Ascending aorta (tissue), 2 donors: Measurements from ENCODE around the gene CMTM1. TPM values are rescaled to one million over a fixed set of nuclear protein-coding genes. Genes with fewer than 3 reads are reported as not detected.
"Not testable (repeated sequence)": the region's sequence is repeated elsewhere in the genome, so short reads cannot be mapped to it uniquely, and the experiment has no call there.

ENCODE experiments used
- DNase-seq, 2 donors: peaks; one replicate each; pipeline ENCODE4 v3.0.0-alpha.2; 2019; ENCODE audit warnings: low spot score in 2 of 2
- H3K27ac ChIP-seq, 2 donors: fragments of 200-600 bp; sonication (generic); one replicate each; pipeline ENCODE4 v1.5.1; 2016 to 2017; ENCODE audit warnings: mild to moderate bottlenecking in 1 of 2
- H3K27me3 ChIP-seq: fragments of 200-600 bp; sonication (generic); one replicate; pipeline ENCODE4 v1.5.1; 2017
- H3K36me3 ChIP-seq, 2 donors: fragments of 200-600 bp; sonication (generic); one replicate each; pipeline ENCODE4 v1.5.1; 2016
- H3K4me1 ChIP-seq, 2 donors: fragments of 200-600 bp; sonication (generic); one replicate each; pipeline ENCODE4 v1.5.1; 2016 to 2017; ENCODE audit warnings: mild to moderate bottlenecking in 1 of 2
- H3K4me3 ChIP-seq, 2 donors: fragments of 200-600 bp; sonication (generic); one replicate each; pipeline ENCODE4 v1.5.1; 2016 to 2017; ENCODE audit warnings: mild to moderate bottlenecking in 1 of 2
- H3K9me3 ChIP-seq, 2 donors: fragments of 200-600 bp; sonication (generic); one replicate each; pipeline ENCODE4 v1.5.1; 2016
- intact Hi-C: fragments of 100-400 bp; cut with DNase I; formaldehyde crosslinking; loops from one replicate; pipeline ENCODE4 v1.15.1; 2023
- total RNA-seq: library from RNA; depleted of rRNA; stranded (reverse); fragments of >200 nt; gene quantifications from one replicate; pipeline ENCODE4 v1.1.0, GENCODE V29; 2016
- TF ChIP-seq, protein P1 (sequence below), 3 experiments: fragments of 200-600 bp in 2 of 3; fragments of 450-650 bp in 1 of 3; sonication (generic) in 2 of 3; IDR thresholded peaks; one replicate each; pipeline ENCODE4 v1.5.1; 2016 to 2019; ENCODE audit warnings: antibody characterized with exemption in 3 of 3, mild to moderate bottlenecking in 1 of 3, moderate library complexity in 1 of 3

Gene CMTM1
- total RNA-seq, 1 donor from 2014 or later, result not detected

DNA sequence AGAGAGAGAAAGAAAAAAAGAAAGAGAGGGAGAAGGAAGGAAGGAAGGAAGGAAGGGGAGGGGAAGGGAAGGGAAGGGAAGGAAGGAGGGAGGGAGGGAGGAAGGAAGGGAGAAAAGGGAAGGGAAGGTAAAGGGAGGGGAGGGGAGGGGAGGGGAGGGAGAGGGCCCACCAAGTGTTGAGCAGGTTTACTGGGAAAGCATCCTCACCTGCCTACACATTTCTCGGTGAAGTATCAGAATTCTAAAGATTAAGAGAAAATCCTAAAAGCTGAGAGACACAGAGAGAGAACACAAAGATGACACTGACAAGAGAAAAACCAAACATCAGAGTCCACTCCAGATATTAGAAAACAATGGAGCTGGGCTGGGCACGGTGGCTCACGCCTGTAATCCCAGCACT, 26.0 kb downstream of the CMTM1 start:
- H3K36me3 ChIP-seq, result no peaks in the 10 kb centered on the region
- no peaks in the 10 kb centered on the region for H3K27me3 ChIP-seq
- no peak overlapping the region for H3K27ac ChIP-seq
- no peaks in the 10 kb centered on the region for H3K4me1 ChIP-seq
- no peaks in the 10 kb centered on the region for H3K9me3 ChIP-seq
- no peak for DNase-seq
- intact Hi-C loops, result no loop called here
- H3K4me3 ChIP-seq, result no peak overlapping the region
- TF ChIP-seq, protein P1, sequence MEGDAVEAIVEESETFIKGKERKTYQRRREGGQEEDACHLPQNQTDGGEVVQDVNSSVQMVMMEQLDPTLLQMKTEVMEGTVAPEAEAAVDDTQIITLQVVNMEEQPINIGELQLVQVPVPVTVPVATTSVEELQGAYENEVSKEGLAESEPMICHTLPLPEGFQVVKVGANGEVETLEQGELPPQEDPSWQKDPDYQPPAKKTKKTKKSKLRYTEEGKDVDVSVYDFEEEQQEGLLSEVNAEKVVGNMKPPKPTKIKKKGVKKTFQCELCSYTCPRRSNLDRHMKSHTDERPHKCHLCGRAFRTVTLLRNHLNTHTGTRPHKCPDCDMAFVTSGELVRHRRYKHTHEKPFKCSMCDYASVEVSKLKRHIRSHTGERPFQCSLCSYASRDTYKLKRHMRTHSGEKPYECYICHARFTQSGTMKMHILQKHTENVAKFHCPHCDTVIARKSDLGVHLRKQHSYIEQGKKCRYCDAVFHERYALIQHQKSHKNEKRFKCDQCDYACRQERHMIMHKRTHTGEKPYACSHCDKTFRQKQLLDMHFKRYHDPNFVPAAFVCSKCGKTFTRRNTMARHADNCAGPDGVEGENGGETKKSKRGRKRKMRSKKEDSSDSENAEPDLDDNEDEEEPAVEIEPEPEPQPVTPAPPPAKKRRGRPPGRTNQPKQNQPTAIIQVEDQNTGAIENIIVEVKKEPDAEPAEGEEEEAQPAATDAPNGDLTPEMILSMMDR (IDR thresholded peaks at IDR 0.05), result no peak

DNA sequence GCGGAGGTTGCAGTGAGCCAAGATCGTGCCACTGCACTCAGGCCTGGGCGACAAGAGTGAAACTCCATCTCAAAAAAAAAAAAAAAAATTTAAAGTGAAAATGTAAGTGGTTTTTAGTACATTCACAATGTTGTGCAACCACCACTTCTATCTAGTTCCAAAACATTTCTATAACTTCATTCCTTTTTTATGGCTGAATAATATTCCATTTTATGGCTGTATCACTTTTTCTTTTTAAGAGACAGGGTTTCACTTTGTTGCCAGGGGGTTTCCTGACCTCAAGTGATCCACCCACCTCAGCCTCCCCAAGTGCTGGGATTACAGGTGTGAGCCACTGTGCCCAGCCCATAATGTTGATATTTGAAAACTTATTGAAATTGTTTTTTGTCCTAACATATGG, 26.6 kb downstream of the CMTM1 start:
- H3K36me3 ChIP-seq, result no peaks in the 10 kb centered on the region
- H3K27ac ChIP-seq, result no peak overlapping the region
- no peak for DNase-seq
- no peaks in the 10 kb centered on the region for H3K9me3 ChIP-seq
- intact Hi-C loops, result no loop called here
- no peaks in the 10 kb centered on the region for H3K27me3 ChIP-seq
- no peak overlapping the region for H3K4me3 ChIP-seq
- H3K4me1 ChIP-seq, result no peaks in the 10 kb centered on the region
- TF ChIP-seq, protein P1 (IDR thresholded peaks at IDR 0.05), result no peak

DNA sequence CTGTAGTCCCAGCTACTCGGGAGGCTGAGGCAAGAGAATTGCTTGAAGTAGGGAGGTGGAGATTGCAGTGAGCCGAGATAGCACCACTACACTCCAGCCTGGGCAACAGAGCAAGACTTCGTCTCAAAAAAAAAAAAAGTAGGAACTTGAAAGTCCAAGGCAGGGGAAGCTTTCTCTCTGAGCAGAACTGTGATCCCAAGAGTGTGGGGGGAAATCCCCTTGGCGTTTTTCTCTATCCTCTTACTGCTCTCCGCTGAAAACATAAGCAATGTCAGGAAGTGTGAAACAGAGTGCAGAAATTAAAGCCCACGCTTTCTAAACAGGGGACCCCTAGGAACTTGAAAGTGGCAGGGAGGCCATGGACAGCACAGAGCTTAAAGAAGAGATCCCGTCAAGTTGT, 28.5 kb downstream of the CMTM1 start:
- Histone ChIP-seq H3K4me3 (no peak overlapping the region), H3K4me1 (no peaks in the 10 kb centered on the region), H3K36me3 (no peaks in the 10 kb centered on the region), H3K9me3 (no peaks in the 10 kb centered on the region), H3K27ac (no peak overlapping the region), H3K27me3 (no peaks in the 10 kb centered on the region)
- TF ChIP-seq, protein P1 (IDR thresholded peaks at IDR 0.05), result no peak
- intact Hi-C loops, result no loop called here
- DNase-seq, result no peak

DNA sequence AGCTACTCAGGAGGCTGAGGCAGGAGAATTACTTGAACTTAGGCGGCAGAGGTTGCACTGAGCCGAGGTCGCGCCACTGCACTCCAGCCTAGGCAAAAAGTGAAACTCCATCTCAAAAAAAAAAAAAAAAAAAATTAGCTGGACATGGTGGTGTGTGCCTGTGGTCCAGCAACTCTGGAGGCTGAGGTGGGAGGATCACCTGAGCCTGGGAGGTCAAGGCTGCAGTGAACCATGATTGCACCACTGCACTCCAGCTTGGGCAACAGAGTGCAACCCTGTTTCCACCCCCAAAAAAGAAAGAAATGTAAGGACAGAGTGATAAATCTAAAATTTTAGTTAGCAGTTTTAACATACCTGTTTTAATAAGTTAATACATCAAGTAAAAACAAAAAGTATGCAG, 30.3 kb downstream of the CMTM1 start:
- intact Hi-C loops, H3K4me1 ChIP-seq: not testable (repeated sequence)

DNA sequence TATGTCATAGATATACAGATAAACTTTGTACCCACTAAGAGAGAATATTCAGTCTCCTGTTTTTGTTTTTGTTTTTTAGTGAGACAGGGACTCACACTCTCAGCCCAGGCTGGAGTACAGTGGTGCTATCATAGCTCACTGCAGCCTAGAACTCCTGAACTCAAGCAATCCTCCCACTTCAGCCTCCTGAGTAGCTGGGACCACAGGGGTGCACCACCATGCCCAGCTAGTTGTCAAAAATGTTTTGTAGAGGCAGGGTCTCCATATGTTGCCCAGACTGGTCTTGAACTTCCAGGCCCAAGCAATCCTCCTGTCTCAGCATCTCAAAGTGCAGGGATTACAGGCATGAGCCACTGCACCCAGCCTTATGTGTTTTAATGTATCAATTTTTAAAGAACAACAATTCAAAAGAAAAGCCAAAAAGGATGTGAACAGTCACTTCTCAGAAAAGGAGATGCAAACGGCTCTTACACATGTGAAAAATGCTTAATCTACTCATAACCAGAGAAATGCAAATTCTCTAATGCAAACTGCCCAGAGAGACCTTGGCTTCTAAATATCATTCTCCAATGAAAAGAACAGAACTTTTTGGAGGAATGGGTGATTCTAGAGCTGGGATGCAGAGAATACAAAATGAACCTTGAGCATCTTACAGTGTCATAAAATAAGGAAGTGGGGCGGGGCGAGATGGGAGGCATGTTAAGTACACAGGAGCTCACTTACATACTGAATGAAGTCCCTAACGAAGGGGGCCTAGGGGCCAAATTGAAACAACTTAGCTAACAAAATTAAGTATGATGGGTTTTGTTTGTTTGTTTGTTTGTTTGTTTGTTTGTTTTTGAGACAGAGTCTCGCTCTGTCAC, 31.0 kb downstream of the CMTM1 start:
- TF ChIP-seq, protein P1 (IDR thresholded peaks at IDR 0.05), result no peak
- H3K27me3 ChIP-seq, result no peaks in the 10 kb centered on the region
- no peak for DNase-seq
- H3K9me3 ChIP-seq, result no peaks in the 10 kb centered on the region
- no peak overlapping the region for H3K27ac ChIP-seq
- H3K4me1 ChIP-seq, result no peaks in the 10 kb centered on the region
- H3K4me3 ChIP-seq, result no peak overlapping the region
- intact Hi-C loops, result no loop called here
- H3K36me3 ChIP-seq, result no peaks in the 10 kb centered on the region

More for the DNA sequence above, 30.3 kb downstream of the CMTM1 start:
- not testable (repeated sequence) for H3K9me3 ChIP-seq, H3K36me3 ChIP-seq, H3K4me3 ChIP-seq, DNase-seq, H3K27ac ChIP-seq, H3K27me3 ChIP-seq

DNA sequence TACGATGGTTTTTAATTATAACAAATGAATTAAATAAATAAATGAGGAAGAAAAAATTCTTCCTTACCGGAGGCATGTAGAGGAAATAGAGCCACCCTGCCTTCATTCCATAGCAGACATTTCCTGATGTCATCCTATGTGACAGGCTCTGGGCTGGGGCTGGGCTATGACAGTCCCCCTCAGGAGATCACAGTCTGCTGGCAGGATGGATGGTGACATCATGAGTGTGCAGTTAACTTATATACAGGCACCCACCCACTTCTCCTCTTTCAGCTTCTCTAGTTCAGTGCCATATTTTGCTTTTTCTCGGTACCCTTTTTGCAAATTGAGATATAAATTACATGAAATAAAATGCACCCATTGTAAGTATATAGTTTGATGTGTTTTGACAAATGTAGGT, 31.9 kb downstream of the CMTM1 start:
- DNase-seq, result no peak
- H3K27me3 ChIP-seq, result no peaks in the 10 kb centered on the region
- TF ChIP-seq, protein P1 (IDR thresholded peaks at IDR 0.05), result no peak
- no peaks in the 10 kb centered on the region for H3K4me1 ChIP-seq
- H3K27ac ChIP-seq, result no peak overlapping the region
- no peaks in the 10 kb centered on the region for H3K9me3 ChIP-seq
- no peak overlapping the region for H3K4me3 ChIP-seq
- intact Hi-C loops, result no loop called here
- H3K36me3 ChIP-seq, result no peaks in the 10 kb centered on the region
